ENCODE results near the gene ADAMTS17. TPM values are rescaled to one million over a fixed set of nuclear protein-coding genes. Genes with fewer than 3 reads are reported as not detected.

ADAMTS17 gene
- total and polyA plus RNA-seq, 9 of the 15 experiments (the other 6 are each of a cell fraction or from before 2014, with no cell fraction given) = 0.01 to 0.14 (median 0.07) TPM; not detected in 6

- TF ChIP-seq AFF1 (IDR thresholded peaks at IDR 0.05; ENCODE audit: low read depth in 1 of 2, partially characterized antibody in 2 of 2) = peak in 1 of 2 experiments; percentile 62
- peak; percentile 63 for TF ChIP-seq TAF9B (IDR thresholded peaks at IDR 0.05; ENCODE audit: partially characterized antibody)
- no peak for TF ChIP-seq ZKSCAN8 (CRISPR knock-in tag; IDR thresholded peaks at IDR 0.05)
- no peak for TF ChIP-seq RHOXF2B (CRISPR knock-in tag; conservative IDR thresholded peaks at IDR 0.05)
- TF ChIP-seq HMBOX1 (IDR thresholded peaks at IDR 0.05) = 0 out of 2 replicates have a peak, but pooled peaks have one; percentile 21
- TF ChIP-seq, protein P1, sequence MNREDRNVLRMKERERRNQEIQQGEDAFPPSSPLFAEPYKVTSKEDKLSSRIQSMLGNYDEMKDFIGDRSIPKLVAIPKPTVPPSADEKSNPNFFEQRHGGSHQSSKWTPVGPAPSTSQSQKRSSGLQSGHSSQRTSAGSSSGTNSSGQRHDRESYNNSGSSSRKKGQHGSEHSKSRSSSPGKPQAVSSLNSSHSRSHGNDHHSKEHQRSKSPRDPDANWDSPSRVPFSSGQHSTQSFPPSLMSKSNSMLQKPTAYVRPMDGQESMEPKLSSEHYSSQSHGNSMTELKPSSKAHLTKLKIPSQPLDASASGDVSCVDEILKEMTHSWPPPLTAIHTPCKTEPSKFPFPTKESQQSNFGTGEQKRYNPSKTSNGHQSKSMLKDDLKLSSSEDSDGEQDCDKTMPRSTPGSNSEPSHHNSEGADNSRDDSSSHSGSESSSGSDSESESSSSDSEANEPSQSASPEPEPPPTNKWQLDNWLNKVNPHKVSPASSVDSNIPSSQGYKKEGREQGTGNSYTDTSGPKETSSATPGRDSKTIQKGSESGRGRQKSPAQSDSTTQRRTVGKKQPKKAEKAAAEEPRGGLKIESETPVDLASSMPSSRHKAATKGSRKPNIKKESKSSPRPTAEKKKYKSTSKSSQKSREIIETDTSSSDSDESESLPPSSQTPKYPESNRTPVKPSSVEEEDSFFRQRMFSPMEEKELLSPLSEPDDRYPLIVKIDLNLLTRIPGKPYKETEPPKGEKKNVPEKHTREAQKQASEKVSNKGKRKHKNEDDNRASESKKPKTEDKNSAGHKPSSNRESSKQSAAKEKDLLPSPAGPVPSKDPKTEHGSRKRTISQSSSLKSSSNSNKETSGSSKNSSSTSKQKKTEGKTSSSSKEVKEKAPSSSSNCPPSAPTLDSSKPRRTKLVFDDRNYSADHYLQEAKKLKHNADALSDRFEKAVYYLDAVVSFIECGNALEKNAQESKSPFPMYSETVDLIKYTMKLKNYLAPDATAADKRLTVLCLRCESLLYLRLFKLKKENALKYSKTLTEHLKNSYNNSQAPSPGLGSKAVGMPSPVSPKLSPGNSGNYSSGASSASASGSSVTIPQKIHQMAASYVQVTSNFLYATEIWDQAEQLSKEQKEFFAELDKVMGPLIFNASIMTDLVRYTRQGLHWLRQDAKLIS (CRISPR knock-in tag; IDR thresholded peaks at IDR 0.05) = no peak
- peak; percentile 93 for TF ChIP-seq ATF3 (IDR thresholded peaks at IDR 0.05)
- TF ChIP-seq ATF3 (CRISPR knock-in tag; conservative IDR thresholded peaks at IDR 0.05) = no peak
- TF ChIP-seq GATAD2A (IDR thresholded peaks at IDR 0.05) = 0 out of 2 replicates have a peak, but pooled peaks have one; percentile 60
- TF ChIP-seq FOXO4 (CRISPR knock-in tag; IDR thresholded peaks at IDR 0.05) = no peak
- TF ChIP-seq NUFIP1 (IDR thresholded peaks at IDR 0.05; ENCODE audit: partially characterized antibody) = peak; percentile 75
- no peak for TF ChIP-seq SRSF9 (IDR thresholded peaks at IDR 0.05; ENCODE audit: borderline replicate concordance, low read depth, low read length)
- TF ChIP-seq FOSL1 (tag; conservative IDR thresholded peaks at IDR 0.05) = peak; percentile 94
- TF ChIP-seq ESRRA (IDR thresholded peaks at IDR 0.05; ENCODE audit: borderline replicate concordance, low read depth) = peak; percentile 19; the same call in 1 of the 2 replicates
- peak; percentile 82 for TF ChIP-seq MEIS2 (IDR thresholded peaks at IDR 0.05; ENCODE audit: partially characterized antibody)
Measured at GRCh38 chr15:100241572-100242482, 99.9 kb downstream of the ADAMTS17 start (continued).
